Smooth muscle cell (in vitro differentiated cells): ENCODE measurements around the gene BCAS1. TPM values are rescaled to one million over a fixed set of nuclear protein-coding genes. Genes with fewer than 3 reads are reported as not detected.

Experiments
- DNase-seq: peaks from one replicate; lab custom pipeline; 2025; ENCODE audit not compliant: unreplicated experiment; lab: John Stamatoyannopoulos, UW
- H2AFZ ChIP-seq: fragments of 200-600 bp; sonication (generic); 2 replicates; pipeline ENCODE4 v1.6.0; 2016; ENCODE audit warnings: antibody characterized with exemption, low read depth, mild to moderate bottlenecking
- H3F3A ChIP-seq: fragments of 200-600 bp; sonication (generic); 2 replicates; pipeline ENCODE4 v1.6.0; 2017; ENCODE audit warnings: antibody characterized with exemption, low read depth
- H3K27ac ChIP-seq: fragments of 200-600 bp; sonication (generic); 2 replicates; pipeline ENCODE4 v1.5.1; 2016; ENCODE audit warnings: low read depth, mild to moderate bottlenecking
- H3K27me3 ChIP-seq: fragments of 200-600 bp; sonication (generic); 2 replicates; pipeline ENCODE4 v1.6.1; 2016; ENCODE audit warnings: low read depth, mild to moderate bottlenecking
- H3K36me3 ChIP-seq: fragments of 200-600 bp; sonication (generic); 2 replicates; pipeline ENCODE4 v1.5.1; 2016; ENCODE audit warnings: low read depth
- H3K4me1 ChIP-seq: fragments of 200-600 bp; sonication (generic); 2 replicates; pipeline ENCODE4 v1.5.1; 2016; ENCODE audit warnings: low read depth
- H3K4me2 ChIP-seq: fragments of 200-600 bp; sonication (generic); 2 replicates; pipeline ENCODE4 v1.6.0; 2016; ENCODE audit warnings: mild to moderate bottlenecking
- H3K4me3 ChIP-seq: fragments of 200-600 bp; sonication (generic); 2 replicates; pipeline ENCODE4 v1.5.1; 2016; ENCODE audit warnings: mild to moderate bottlenecking
- H3K79me2 ChIP-seq: fragments of 200-600 bp; sonication (generic); 2 replicates; pipeline ENCODE4 v1.6.0; 2016; ENCODE audit warnings: low read depth, mild to moderate bottlenecking
- H3K9ac ChIP-seq: fragments of 200-600 bp; sonication (generic); 2 replicates; pipeline ENCODE4 v1.6.0; 2016; ENCODE audit warnings: low read depth
- H3K9me3 ChIP-seq: fragments of 200-600 bp; sonication (generic); replicated peaks from 2 replicates; pipeline ENCODE4 v1.5.1; 2016; ENCODE audit warnings: low read depth
- H4K20me1 ChIP-seq: fragments of 200-600 bp; sonication (generic); 2 replicates; pipeline ENCODE4 v1.6.0; 2016; ENCODE audit warnings: low read depth
- WGBS: methylation state at CpG from one replicate; pipeline ENCODE4 v1.1.7; 2016; ENCODE audit warnings: low lambda C conversion rate; 5-methylcytosine and 5-hydroxymethylcytosine counted together
- polyA plus RNA-seq: library from polyadenylated mRNA; unstranded; fragments of >200 nt; fragmentation: Nextera tagmentation; extraction: Ambion mirVana; gene quantifications from 2 replicates; pipeline ENCODE4 v1.2.1, GENCODE V29; 2016
- total RNA-seq: library from RNA; depleted of rRNA; stranded (reverse); fragments of >200 nt; gene quantifications from 2 replicates; pipeline ENCODE4 v1.2.3, GENCODE V29; 2014
- TF ChIP-seq, protein P1 (sequence below): fragments of 200-600 bp; sonication (generic); IDR thresholded peaks from 2 replicates; pipeline ENCODE4 v1.5.1; 2017; ENCODE audit warnings: borderline replicate concordance, mild to moderate bottlenecking, antibody characterized with exemption; ENCODE audit not compliant: insufficient read depth, poor library complexity, severe bottlenecking

Gene BCAS1
- total and polyA plus RNA-seq, 2 experiments from 2014 or later, result 0.09 to 0.15 TPM

DNA sequence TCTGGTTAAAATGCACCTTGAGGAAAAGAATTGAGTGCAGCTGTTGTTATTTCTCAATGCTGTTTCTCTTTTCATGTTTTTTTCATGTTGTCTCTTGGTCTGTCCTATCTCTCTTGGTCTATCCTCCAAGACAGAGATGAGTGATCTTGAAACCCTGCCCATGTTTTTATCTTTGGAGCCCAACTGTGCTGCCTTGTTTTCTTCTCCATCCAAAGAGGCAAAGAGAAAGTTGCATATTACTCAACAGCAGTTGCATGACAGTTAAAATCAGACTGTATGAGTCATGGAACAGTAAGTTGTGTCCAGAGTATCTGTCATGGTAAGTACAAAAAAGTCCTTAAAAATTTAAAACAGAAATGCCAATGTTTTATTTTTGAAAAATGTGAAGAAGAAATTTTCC, 26.2 kb downstream of the BCAS1 start:
- no peaks in the 10 kb centered on the region for H3K4me1 ChIP-seq
- no peaks in the 10 kb centered on the region for H4K20me1 ChIP-seq
- H3F3A ChIP-seq, result no peaks in the 10 kb centered on the region
- no peak overlapping the region for H3K4me3 ChIP-seq
- H3K4me2 ChIP-seq, result peak overlapping the region; percentile 37
- H2AFZ ChIP-seq, result no peak overlapping the region
- no peaks in the 10 kb centered on the region for H3K36me3 ChIP-seq
- no peak for DNase-seq
- peak overlapping the region; percentile 73 for H3K27ac ChIP-seq
- TF ChIP-seq, protein P1, sequence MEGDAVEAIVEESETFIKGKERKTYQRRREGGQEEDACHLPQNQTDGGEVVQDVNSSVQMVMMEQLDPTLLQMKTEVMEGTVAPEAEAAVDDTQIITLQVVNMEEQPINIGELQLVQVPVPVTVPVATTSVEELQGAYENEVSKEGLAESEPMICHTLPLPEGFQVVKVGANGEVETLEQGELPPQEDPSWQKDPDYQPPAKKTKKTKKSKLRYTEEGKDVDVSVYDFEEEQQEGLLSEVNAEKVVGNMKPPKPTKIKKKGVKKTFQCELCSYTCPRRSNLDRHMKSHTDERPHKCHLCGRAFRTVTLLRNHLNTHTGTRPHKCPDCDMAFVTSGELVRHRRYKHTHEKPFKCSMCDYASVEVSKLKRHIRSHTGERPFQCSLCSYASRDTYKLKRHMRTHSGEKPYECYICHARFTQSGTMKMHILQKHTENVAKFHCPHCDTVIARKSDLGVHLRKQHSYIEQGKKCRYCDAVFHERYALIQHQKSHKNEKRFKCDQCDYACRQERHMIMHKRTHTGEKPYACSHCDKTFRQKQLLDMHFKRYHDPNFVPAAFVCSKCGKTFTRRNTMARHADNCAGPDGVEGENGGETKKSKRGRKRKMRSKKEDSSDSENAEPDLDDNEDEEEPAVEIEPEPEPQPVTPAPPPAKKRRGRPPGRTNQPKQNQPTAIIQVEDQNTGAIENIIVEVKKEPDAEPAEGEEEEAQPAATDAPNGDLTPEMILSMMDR, result no peak
- no peaks in the 10 kb centered on the region for H3K79me2 ChIP-seq
- H3K27me3 ChIP-seq, result no peaks in the 10 kb centered on the region
- H3K9ac ChIP-seq, result no peak overlapping the region
- H3K9me3 ChIP-seq, result no peaks in the 10 kb centered on the region

DNA sequence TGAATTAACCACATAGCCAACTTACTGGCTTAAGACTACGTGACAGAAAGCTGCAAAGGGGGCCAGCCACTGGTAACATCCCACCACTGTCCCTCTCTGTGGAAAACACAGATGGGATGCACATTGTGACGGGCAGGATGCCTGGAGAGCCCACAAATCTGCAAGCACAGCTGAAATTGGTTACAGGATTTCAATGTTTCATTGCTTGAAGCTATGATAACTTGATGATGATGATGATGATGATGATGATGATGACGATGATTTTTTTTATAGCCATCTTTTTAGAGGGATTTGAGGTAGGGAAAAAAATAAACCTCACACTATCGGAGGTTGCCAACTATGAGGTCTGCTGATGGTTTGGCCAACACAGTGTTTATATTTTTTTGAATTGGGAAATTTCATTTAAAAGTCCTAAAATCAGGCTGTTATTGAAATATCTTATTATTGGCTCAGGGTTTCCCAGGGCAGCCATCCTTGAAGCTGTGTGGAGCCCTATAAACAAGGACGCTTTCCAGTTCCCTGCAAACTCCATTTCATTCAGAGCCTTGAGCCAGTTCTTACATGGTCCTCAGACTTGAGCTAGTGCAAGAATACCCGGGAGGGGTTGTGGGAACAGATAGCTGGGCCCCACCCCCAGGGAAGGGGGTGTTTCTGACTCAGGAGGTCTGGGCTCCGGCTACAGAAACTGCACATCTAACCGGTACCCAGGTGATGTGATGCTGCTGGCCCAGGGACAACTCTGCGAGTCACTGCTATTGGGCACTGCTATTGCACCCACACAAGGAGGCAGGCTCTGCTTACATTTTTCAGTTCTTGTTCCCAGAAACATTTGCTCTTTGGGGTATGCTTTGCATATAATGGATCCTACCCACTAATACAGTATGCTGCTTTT, 27.1 kb downstream of the BCAS1 start:
- no peak for DNase-seq
- H3K27me3 ChIP-seq, result no peaks in the 10 kb centered on the region
- no peaks in the 10 kb centered on the region for H4K20me1 ChIP-seq
- H3K4me2 ChIP-seq, result no peak overlapping the region
- H3K9ac ChIP-seq, result no peak overlapping the region
- H2AFZ ChIP-seq, result no peak overlapping the region
- H3K27ac ChIP-seq, result peak overlapping the region; percentile 73
- TF ChIP-seq, protein P1, result no peak
- no peaks in the 10 kb centered on the region for H3K79me2 ChIP-seq
- H3F3A ChIP-seq, result no peaks in the 10 kb centered on the region
- H3K36me3 ChIP-seq, result no peaks in the 10 kb centered on the region
- H3K4me1 ChIP-seq, result no peaks in the 10 kb centered on the region
- H3K4me3 ChIP-seq, result no peak overlapping the region
- H3K9me3 ChIP-seq, result no peaks in the 10 kb centered on the region
- 83% methylated on average over 9 of the region's 9 CpGs for WGBS

DNA sequence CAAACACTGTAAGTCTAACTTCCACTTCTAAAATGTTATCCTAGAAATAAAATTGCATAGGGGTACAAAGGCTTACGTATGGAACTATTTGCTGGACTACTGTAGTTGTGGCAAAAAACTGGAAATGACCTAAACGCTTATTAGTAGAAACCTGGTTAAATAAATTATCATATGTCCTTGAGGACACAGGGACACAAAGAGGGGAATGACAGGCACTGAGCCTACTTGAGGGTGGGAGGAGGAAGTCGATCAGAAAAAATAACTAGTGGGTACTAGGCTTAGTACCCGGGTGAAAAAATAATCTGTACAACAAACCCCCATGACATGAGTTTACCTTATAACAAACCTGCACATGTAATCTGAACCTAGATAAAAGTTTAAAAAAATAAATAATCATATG, 28.4 kb downstream of the BCAS1 start:
- Histone ChIP-seq H4K20me1 (no peaks in the 10 kb centered on the region), H3K27me3 (no peaks in the 10 kb centered on the region), H3K79me2 (no peaks in the 10 kb centered on the region), H3K27ac (no peak overlapping the region), H3K4me3 (no peak overlapping the region), H3K4me1 (no peaks in the 10 kb centered on the region), H3K9ac (no peak overlapping the region), H2AFZ (no peak overlapping the region), H3F3A (no peaks in the 10 kb centered on the region), H3K4me2 (no peak overlapping the region), H3K36me3 (no peaks in the 10 kb centered on the region), H3K9me3 (no peaks in the 10 kb centered on the region)
- DNase-seq, result no peak
- TF ChIP-seq, protein P1, result no peak
- WGBS, result 94% methylated on average over 4 of the region's 4 CpGs

DNA sequence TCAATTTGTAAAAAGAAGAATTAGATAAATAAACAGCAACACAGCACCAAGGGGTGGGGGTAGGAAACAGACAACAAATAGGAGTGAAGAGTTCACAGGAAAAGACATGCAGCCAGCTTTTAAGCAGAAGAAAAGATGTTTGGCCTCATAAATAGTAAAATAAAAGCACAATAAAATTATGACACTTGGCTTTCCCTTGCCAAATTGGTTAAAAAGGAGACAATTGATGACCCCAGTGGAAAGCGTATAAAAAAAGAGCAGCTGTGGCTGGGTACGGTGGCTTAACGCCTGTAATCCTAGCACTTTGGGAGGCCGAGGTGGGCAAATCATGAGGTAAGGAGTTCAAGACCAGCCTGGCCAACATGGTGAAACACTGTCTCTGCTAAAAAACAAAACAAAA, 29.1 kb downstream of the BCAS1 start:
- H3K36me3 ChIP-seq, result no peaks in the 10 kb centered on the region
- H3K4me1 ChIP-seq, result no peaks in the 10 kb centered on the region
- no peak overlapping the region for H3K4me2 ChIP-seq
- H3K9ac ChIP-seq, result no peak overlapping the region
- no peak overlapping the region for H3K4me3 ChIP-seq
- no peaks in the 10 kb centered on the region for H3K9me3 ChIP-seq
- 93% methylated on average over 4 of the region's 4 CpGs for WGBS
- H3K79me2 ChIP-seq, result no peaks in the 10 kb centered on the region
- no peak overlapping the region for H3K27ac ChIP-seq
- TF ChIP-seq, protein P1, result no peak
- no peaks in the 10 kb centered on the region for H3F3A ChIP-seq
- no peaks in the 10 kb centered on the region for H3K27me3 ChIP-seq
- no peaks in the 10 kb centered on the region for H4K20me1 ChIP-seq
- no peak overlapping the region for H2AFZ ChIP-seq
- DNase-seq, result no peak
